Stomach (tissue), 4 donors: ENCODE results near the gene RHD.
"Not testable (repeated sequence)": the region's sequence is repeated elsewhere in the genome, so short reads cannot be mapped to it uniquely, and the experiment has no call there.

Experiments
- CTCF ChIP-seq, 7 experiments: fragments of 450-650 bp in 4 of 7; fragments of 200-600 bp in 3 of 7; sonication (generic) in 3 of 7; IDR thresholded peaks; one replicate each; pipeline ENCODE4 v1.5.1; 2016 to 2019; ENCODE audit warnings: antibody characterized with exemption in 7 of 7, control low read depth in 2 of 7, mild to moderate bottlenecking in 1 of 7
- EP300 ChIP-seq: sonication (generic); formaldehyde crosslinking; IDR thresholded peaks from one replicate; pipeline ENCODE4 v1.6.1; 2017; ENCODE audit warnings: antibody characterized with exemption
- POLR2AphosphoS5 ChIP-seq, 3 donors: sonication (generic); formaldehyde crosslinking; IDR thresholded peaks; one replicate each; pipeline ENCODE4 v1.6.1; 2016; ENCODE audit warnings: antibody characterized with exemption in 3 of 3

GRCh38 chr1:25302330-25302729 is 30.0 kb downstream of the RHD start:
- TF ChIP-seq CTCF (IDR thresholded peaks at IDR 0.05); EP300; POLR2AphosphoS5 (IDR thresholded peaks at IDR 0.05): not testable (repeated sequence)
